DOHH2 (cell line): ENCODE results near the gene C14orf180.
"Not testable (repeated sequence)": the region's sequence is repeated elsewhere in the genome, so short reads cannot be mapped to it uniquely, and the experiment has no call there.

Source experiments
- H3F3A ChIP-seq: fragments of 200-600 bp; sonication (generic), shearing (Covaris generic); 2 replicates; pipeline ENCODE4 v1.6.0; 2016; ENCODE audit warnings: antibody characterized with exemption, mild to moderate bottlenecking; ENCODE audit not compliant: control insufficient read depth, insufficient read depth
- H3K27ac ChIP-seq: fragments of 200-600 bp; sonication (generic); 2 replicates; pipeline ENCODE4 v1.5.1; 2014; ENCODE audit warnings: low read depth, mild to moderate bottlenecking, low read length, moderate library complexity
- H3K27me3 ChIP-seq: fragments of 200-600 bp; sonication (generic); 2 replicates; pipeline ENCODE4 v1.6.1; 2014; ENCODE audit warnings: mild to moderate bottlenecking, low read length, mixed read lengths; ENCODE audit not compliant: control insufficient read depth
- H3K36me3 ChIP-seq: fragments of 200-600 bp; sonication (generic); 2 replicates; pipeline ENCODE4 v1.6.1; 2014; ENCODE audit warnings: mild to moderate bottlenecking, low read length, moderate library complexity, mixed read lengths; ENCODE audit not compliant: control insufficient read depth
- H3K4me1 ChIP-seq: fragments of 200-600 bp; sonication (generic); 2 replicates; pipeline ENCODE4 v1.6.1; 2014; ENCODE audit warnings: mild to moderate bottlenecking, low read length, mixed read lengths; ENCODE audit not compliant: control insufficient read depth
- H3K4me2 ChIP-seq: fragments of 200-600 bp; sonication (generic); 2 replicates; pipeline ENCODE4 v1.6.0; 2014; ENCODE audit warnings: mild to moderate bottlenecking, low read length, moderate library complexity
- H3K4me3 ChIP-seq: fragments of 200-600 bp; sonication (generic); 2 replicates; pipeline ENCODE4 v1.5.1; 2014; ENCODE audit warnings: mild to moderate bottlenecking, low read length, mixed read lengths
- H3K79me2 ChIP-seq: fragments of 200-600 bp; sonication (generic); 2 replicates; pipeline ENCODE4 v1.6.1; 2014; ENCODE audit warnings: mild to moderate bottlenecking, low read length, mixed read lengths; ENCODE audit not compliant: control insufficient read depth
- H3K9me2 ChIP-seq: fragments of 200-600 bp; sonication (generic); replicated peaks from 2 replicates; pipeline ENCODE4 v1.6.1; 2014; ENCODE audit warnings: mild to moderate bottlenecking, low read length, mixed read lengths; ENCODE audit not compliant: control insufficient read depth
- H3K9me3 ChIP-seq: fragments of 200-600 bp; sonication (generic); 2 replicates; pipeline ENCODE4 v1.6.1; 2014; ENCODE audit warnings: antibody characterized with exemption, low read length, mixed read lengths; ENCODE audit not compliant: control insufficient read depth, insufficient read depth
- H4K20me1 ChIP-seq: fragments of 200-600 bp; sonication (generic); 2 replicates; pipeline ENCODE4 v1.6.0; 2014; ENCODE audit warnings: low read depth, mild to moderate bottlenecking, antibody characterized with exemption, low read length, moderate library complexity; ENCODE audit not compliant: control insufficient read depth, insufficient read depth
- EZH2phosphoT487 ChIP-seq: fragments of 200-600 bp; sonication (generic); IDR thresholded peaks from 2 replicates; pipeline ENCODE4 v1.6.1; 2017; ENCODE audit warnings: borderline replicate concordance, mild to moderate bottlenecking, antibody characterized with exemption, low read length, moderate library complexity, mixed read lengths
- TF ChIP-seq, protein P1 (sequence below): fragments of 200-600 bp; sonication (generic); IDR thresholded peaks from one replicate; pipeline ENCODE4 v1.5.1; 2014; ENCODE audit warnings: antibody characterized with exemption, mild to moderate bottlenecking, low read depth, low read length; ENCODE audit not compliant: poor library complexity, severe bottlenecking

Gene C14orf180

DNA sequence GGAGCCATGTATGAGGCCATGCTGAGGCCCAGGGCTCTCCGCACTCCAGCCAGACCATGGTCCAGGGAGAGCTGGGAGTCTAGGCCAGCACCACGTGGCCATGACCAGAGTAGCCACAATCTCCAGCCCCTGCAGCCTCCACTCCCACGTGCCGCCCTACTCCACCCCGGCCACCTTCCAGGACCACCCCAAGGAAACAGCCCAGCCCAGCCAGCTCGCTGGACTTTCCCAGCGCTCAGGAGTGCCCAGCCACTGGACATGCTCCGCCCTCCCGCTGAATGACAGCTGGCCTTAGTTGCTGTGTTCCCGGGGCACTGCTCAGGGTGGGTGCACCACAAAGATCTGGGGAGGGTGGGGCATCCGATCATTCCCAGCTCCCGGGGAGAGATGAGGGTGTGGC is 2.1 kb upstream of the C14orf180 start:
- Histone ChIP-seq H3K79me2 (no peaks in the 10 kb centered on the region), H3F3A (no peaks in the 10 kb centered on the region), H3K4me1 (no peaks in the 10 kb centered on the region), H3K9me2 (no peaks in the 10 kb centered on the region), H3K4me3 (no peak overlapping the region), H3K27ac (no peak overlapping the region), H3K27me3 (no peaks in the 10 kb centered on the region), H3K4me2 (no peak overlapping the region), H3K36me3 (no peaks in the 10 kb centered on the region), H3K9me3 (no peaks in the 10 kb centered on the region), H4K20me1 (no peaks in the 10 kb centered on the region)
- TF ChIP-seq EZH2phosphoT487, result no peak
- TF ChIP-seq, protein P1, sequence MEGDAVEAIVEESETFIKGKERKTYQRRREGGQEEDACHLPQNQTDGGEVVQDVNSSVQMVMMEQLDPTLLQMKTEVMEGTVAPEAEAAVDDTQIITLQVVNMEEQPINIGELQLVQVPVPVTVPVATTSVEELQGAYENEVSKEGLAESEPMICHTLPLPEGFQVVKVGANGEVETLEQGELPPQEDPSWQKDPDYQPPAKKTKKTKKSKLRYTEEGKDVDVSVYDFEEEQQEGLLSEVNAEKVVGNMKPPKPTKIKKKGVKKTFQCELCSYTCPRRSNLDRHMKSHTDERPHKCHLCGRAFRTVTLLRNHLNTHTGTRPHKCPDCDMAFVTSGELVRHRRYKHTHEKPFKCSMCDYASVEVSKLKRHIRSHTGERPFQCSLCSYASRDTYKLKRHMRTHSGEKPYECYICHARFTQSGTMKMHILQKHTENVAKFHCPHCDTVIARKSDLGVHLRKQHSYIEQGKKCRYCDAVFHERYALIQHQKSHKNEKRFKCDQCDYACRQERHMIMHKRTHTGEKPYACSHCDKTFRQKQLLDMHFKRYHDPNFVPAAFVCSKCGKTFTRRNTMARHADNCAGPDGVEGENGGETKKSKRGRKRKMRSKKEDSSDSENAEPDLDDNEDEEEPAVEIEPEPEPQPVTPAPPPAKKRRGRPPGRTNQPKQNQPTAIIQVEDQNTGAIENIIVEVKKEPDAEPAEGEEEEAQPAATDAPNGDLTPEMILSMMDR, result no peak

DNA sequence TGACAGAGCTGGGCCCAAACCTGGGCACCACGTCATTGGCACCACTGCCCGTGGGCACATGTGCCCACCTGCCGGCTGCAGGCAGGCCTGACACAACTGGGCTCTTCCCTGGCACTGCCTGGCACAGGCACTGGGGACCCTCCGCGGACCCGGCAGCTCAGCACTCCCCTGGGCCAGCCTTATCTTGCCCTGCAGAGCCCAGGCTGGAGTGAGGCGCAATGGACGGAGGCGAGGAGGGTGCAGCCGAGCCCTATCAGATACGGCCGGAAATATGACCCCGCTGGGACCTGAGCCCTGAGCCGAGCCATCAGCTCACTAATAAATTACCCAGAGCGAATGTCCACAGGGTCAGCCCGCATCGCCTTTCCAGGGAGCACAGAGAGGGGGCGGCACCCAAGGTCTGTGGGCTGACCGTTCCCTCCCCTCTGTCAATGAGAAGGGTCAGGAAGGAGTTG is 1.7 kb upstream of the C14orf180 start:
- Histone ChIP-seq H3F3A (no peaks in the 10 kb centered on the region), H3K4me1 (no peaks in the 10 kb centered on the region), H3K27ac (no peak overlapping the region), H3K4me3 (no peak overlapping the region), H3K9me2 (no peaks in the 10 kb centered on the region), H3K4me2 (no peak overlapping the region), H3K36me3 (no peaks in the 10 kb centered on the region), H3K27me3 (no peaks in the 10 kb centered on the region), H4K20me1 (no peaks in the 10 kb centered on the region), H3K79me2 (no peaks in the 10 kb centered on the region), H3K9me3 (no peaks in the 10 kb centered on the region)
- TF ChIP-seq EZH2phosphoT487, result no peak
- TF ChIP-seq, protein P1, result no peak

DNA sequence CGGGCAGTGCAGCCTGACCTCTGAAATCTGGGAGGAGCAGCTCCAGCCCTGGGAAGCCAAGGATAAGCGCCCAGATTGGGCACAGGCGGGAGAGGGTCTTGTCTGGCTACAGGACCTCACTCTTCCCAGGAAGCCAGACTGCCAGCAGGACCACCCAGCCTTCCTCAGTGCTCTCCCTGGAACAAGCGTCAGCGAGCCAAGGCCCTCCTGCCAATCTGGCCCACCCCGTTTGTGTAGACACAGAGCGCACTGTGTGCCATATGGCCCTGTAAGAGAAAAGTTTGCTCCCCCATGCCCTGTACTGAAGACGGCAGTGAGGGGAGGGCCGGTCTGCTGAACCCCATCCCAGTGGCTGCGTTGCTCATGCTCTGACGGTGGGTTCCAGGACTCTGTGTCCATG is 1.2 kb upstream of the C14orf180 start:
- TF ChIP-seq, protein P1, result no peak
- TF ChIP-seq EZH2phosphoT487, result no peak
- Histone ChIP-seq H3K9me3 (no peaks in the 10 kb centered on the region), H3K4me1 (no peaks in the 10 kb centered on the region), H3K27ac (no peak overlapping the region), H3K36me3 (no peaks in the 10 kb centered on the region), H3K79me2 (no peaks in the 10 kb centered on the region), H3F3A (no peaks in the 10 kb centered on the region), H3K27me3 (no peaks in the 10 kb centered on the region), H4K20me1 (no peaks in the 10 kb centered on the region), H3K4me2 (no peak overlapping the region), H3K4me3 (no peak overlapping the region), H3K9me2 (no peaks in the 10 kb centered on the region)

DNA sequence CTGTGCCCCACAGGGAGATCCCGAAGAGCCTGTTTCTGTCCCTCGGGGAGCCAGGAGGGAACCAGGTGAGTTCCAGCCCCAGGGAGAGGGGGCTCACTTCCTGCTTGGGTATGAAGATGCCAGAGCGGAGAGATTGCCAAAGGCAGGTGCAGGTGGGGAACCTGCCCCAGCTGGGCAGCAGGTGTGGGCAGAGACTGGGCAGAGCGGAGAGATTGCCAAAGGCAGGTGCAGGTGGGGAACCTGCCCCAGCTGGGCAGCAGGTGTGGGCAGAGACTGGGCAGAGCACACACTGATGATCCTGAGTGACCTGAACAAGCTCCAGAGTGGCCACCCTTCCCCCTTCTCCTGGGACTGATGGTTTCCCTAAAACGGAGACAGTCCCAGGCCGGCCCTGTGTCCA is 375 bp downstream of the C14orf180 start:
- H3K4me2 ChIP-seq, H3K4me3 ChIP-seq, H3K27ac ChIP-seq, H3K36me3 ChIP-seq, H3F3A ChIP-seq, H4K20me1 ChIP-seq, H3K9me2 ChIP-seq, H3K27me3 ChIP-seq, H3K79me2 ChIP-seq, H3K9me3 ChIP-seq, H3K4me1 ChIP-seq: not testable (repeated sequence)
